Fibroblast of skin of scalp (primary cell): ENCODE data around the gene TTYH3.
"Not testable (repeated sequence)": the region's sequence is repeated elsewhere in the genome, so short reads cannot be mapped to it uniquely, and the experiment has no call there.

Source experiments
- DNase-seq: peaks from one replicate; pipeline ENCODE4 v3.0.0-alpha.2; 2013

TTYH3 gene

GRCh38 chr7:2602406-2603043 is 29.3 kb upstream of the TTYH3 start:
- no peak for DNase-seq

DNA sequence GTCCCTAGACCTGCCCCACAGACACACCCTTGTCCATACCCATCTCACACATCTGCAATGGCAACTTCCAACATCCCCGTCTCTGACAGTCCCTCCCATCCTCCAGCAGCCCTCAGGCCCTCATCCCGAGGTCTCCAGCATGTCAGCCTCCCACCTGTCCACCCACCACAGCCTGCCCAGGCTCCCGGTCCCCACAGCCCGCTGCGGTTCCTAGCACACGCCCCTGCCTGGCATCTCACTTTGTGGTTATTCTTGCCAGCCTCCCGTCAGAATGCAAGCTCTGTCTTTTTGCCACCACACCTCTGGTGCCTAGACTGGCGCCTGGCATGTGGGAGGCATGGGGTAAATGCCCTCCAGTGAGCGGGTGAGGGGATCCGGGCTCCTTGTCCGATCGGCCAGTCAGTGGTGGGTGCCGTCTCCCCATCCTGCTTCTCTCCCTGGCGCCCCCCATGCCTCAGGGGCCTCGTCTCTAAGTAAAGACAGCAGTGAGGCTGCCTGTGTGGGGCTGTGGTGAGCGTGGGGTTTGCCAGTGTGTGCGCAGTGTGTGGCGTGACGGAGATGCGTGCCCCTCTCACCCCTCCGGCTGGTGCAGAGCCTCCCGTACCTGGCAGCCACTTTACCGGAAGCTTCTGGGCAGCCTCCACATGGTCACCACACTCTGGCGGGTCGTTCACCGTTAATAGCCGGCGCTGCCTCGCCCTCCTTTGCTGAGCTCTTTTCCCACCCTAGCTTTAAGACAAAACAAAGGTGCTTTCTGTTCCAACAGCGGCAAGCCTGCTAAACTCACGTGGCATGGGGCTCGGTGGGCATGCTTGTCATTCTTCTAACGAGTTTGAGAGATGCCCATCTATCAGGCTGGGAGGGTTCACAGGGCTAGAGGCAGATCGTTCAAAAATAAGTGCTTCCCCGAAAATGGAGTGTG is 28.5 kb upstream of the TTYH3 start:
- no peak for DNase-seq

- DNase-seq = no peak
Observed at GRCh38 chr7:2604608-2605174, 27.1 kb upstream of the TTYH3 start.

DNA sequence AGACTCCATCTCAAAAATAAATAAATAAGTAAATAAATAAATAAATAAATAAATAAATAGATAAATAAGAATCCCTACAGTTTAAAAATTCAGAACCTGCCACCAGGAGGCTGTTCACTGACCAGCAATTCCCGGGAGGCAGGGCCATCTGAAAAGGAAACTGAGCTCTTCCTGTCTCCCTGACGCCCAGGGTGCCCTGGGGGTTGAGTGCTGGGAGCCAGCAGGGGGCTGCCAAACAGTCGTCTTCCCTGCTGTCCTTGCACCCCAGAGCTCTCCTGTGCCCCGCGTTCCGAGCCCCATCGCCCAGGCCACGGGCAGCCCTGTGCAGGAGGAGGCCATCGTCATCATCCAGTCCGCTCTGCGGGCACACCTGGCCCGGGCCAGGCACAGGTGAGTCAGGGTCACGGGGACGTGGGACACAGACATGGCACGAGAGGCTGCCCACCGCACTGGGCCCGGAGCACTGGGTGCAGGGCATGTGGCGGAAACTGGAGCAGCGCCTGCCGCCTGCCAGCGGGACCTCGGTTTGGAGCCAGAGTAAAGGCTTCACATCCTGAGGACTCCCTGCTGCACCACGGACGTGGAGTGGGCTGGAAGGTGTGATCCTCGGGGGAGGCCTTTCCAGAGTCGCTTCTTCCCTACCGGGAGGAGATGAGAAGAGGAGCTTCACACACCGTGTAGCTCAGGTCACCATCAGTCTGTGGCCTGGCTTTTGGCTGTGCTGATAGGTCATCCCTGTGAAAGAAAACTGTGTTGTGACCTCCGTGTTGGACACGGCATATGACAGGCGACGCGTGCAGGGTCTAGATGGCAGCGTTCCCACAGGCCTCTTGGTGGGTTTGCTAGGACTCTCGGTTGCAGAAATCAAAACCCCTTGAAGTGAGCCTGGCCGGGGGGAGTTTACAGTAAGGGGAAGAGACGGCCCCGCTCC is 25.9 kb upstream of the TTYH3 start:
- no peak for DNase-seq

DNA sequence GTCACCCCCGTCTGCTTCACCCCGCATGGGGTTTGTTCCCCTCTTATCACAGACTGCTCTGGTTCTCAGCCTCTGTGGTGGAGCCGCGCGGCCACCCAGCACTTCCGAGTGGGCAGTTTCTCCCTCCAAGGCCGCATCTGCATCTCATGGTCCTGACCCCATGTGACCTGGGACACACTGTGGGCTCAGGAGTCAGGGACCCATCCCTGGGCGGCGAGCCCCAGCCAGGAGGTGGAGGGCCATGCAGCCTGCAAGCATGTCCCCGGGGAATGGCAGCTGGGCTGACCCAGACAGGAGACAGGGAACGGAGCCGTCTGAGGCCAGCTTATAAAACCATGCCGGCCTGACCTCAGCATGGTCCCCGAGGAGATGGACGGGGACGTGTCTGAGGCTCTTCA is 25.2 kb upstream of the TTYH3 start:
- no peak for DNase-seq

GRCh38 chr7:2607122-2607922 is 24.5 kb upstream of the TTYH3 start:
- no peak for DNase-seq

DNA sequence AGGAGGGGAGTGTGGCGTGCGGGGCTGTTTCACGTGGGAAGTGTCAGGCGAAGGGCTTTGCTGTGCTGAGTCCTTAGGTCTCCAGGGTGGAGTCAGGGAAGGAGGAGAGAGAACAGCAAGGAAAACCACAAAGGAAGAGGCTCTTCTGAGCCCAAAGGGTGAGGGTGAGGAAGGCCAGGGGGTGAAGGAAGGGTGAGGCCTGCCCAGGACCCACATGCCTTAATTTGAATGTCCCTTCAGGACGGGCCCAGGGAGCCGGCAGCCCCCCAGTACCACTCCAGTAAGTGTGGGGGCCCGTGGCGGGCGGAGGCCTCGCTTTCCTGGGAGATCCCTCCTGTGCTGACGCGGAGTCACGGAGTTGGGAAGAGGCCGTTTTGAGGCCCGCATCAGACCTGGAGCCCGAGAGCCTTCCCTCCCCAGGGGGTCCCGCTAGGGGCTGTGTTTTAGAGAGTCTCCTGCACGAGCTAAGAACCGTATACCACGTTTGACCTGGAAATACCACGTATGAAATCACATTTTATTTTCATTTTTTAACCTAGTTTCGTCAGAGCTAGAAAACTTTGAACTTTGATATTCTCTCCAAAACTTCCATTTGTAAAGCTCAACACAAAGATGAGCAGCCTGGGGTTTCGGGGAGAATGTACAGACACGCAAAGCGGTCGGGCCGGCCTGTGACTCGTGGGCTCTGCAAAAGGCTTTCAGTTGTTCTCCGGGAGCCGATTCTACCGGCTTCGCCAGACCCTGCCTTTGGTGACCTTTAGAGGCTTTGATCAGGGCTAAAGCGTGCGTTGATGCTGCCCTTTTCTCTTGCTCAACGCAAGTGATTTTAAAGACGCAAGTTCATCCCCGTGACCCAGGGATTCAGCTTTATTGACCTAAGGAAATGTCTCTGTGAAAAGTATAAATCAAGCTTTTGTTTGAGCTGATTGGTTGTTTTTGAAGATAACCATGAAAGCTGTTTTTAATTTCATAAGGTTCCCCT is 23.6 kb upstream of the TTYH3 start:
- DNase-seq = no peak

GRCh38 chr7:2608921-2609411 is 22.8 kb upstream of the TTYH3 start:
- DNase-seq = peak; percentile 48

DNA sequence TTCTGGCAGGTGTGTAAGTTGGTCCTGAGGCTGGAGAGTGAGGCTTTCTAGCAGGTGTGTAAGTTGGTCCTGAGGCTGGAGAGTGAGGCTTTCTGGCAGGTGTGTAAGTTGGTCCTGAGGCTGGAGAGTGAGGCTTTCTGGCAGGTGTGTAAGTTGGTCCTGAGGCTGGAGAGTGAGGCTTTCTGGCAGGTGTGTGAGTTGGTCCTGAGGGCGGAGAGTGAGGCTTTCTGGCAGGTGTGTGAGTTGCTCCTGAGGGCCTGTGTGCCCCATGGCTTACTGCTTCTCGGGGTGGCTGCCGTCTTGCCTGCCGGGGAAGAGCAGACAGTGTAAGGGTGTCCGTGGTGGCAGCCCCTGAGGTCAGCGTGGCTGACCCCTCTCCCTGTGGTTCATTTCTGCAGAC is 22.1 kb upstream of the TTYH3 start:
- not testable (repeated sequence) for DNase-seq

DNA sequence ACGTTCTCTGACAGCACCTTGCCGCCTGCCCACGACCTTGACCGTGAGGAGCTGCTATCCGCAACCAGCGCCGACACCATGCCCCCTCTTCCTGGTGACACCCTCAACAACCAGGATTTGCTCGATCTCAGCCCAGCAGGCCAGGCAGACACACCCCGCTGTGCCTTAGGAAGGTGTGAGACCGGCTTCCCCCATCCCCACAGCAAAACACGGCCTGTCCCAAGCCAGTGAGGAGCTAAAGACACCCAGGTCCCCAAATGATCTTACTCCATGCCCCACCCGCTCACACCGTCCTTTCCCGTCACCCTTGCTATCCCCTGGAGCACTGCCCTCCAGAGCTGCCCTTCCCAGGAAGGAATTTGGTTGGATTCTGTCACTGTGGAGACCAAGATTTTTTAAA is 21.3 kb upstream of the TTYH3 start:
- DNase-seq = no peak

GRCh38 chr7:2610898-2611297 is 20.9 kb upstream of the TTYH3 start:
- DNase-seq = no peak

DNA sequence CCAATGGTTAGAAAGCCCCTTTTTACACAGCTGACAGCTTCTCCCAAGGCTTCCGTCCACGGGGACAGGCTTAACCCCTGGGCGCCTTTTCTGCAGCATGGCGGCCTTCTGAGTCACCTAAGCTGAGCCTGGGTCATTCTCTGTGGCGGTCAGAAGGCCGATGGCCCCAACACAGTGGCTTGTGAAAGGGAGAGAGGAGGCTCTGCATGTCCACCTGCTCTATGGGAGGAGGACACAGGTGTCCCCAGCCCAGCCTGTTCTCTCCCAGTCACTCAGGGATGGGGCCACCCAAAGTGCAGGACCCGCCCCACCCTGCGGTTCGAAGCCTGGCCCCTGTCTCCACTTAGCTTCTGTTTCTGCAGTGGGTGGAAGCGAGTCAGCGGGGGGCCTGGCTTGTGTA is 20.4 kb upstream of the TTYH3 start:
- DNase-seq = peak; percentile 41

GRCh38 chr7:2611922-2612321 is 19.9 kb upstream of the TTYH3 start:
- DNase-seq = no peak

DNA sequence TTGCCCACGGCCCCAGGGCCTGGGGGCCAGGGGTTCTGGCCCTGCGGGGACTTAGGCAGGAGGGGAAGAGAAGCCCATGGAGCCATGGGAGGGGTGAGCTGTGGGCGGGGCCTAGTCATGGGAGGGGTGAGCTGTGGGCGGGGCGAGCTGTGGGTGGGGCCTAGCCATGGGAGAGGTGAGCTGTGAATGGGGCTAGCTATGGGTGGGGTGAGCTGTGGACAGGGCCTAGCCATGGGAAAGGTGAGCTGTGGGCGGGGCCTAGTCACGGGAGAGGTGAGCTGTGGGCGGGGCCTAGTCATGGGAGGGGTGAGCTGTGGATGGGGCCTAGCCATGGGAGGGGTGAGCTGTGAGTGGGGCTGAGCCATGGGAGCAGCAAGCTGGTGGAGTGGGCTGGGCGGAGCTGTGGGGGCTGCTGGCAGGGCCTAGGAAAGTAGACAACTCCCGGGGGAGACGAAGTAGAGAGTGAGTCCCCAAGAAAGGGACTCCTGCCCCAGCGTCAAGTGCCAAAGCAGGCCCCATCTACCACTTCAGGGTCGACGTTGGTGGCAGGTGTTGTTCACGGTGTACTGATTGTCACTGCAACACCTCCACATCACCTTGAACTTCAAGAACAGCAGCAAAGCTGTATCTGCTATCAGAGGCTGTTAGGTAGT is 19.2 kb upstream of the TTYH3 start:
- no peak for DNase-seq

DNA sequence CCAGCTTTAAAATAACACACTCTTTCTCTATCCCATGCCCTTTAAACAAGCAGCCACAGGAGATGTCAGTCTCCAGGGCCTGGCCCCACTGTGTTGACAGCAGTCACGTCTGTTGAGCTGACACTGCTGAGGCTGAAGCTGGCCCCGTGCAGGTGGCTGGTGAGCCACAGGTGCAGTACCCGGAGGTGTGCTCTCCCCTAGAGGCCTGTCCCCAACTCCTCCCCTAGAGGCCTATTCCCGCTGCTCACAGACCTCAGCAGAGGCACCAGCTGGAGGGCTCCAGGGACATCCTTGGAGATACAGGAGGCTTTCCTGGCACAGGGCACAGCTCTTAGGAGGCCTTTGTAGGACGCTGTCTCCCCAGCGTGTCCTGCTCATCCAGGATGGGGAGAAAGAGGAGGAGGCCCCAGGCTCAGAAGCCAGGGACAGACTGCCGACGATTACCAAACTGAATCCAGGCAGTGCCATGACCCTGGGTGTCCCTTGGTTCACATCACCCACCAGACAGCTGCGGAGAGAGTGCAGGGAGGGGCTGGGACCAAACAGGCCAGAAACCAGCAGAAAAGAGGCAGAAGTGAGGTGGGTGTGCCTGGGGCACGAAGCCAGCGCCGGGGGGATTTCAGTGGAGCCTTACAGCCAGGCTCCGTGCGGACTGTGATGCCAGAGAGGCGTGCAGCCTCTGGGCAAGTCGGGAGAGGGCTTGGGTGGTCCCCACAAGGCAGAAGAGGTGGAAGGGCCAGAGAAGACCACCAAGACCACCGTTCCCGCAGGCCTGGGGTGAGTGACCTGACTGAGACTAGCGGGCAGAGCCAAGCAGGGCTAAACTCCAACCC is 18.5 kb upstream of the TTYH3 start:
- DNase-seq = no peak

DNA sequence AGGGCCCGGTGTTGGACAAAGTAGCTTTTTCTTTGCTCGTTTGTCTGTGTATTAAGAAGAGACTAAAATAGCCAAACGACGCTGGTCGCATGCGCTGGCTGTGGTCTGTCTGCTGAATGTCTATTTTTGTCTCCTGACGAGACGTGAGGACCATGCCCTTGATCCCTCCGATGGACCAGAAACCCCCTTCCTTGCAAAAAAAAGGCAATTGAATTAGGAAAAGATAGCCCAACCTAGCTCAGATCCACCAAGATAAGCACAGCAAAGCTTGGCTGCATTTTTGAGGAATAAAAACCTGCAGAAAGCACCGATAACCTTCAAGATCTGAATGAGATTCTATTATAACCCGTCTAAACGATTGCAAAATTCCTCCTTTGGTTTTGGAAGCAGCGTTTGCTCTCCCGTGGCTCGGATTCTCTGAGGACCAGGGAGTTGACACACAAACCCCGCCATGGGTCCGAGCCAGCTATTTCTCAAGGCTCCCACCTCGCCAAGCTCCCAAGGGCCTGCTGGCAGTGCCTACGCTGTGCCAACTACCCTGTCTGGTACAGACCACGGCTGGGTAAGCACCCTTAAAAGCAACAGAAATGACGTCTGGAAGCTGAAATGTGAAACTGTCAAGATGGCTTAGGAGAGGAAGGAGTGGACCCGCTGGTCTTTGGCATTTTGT is 17.7 kb upstream of the TTYH3 start:
- peak; percentile 35 for DNase-seq

- DNase-seq = no peak
Observed at GRCh38 chr7:2614631-2615330, 17.0 kb upstream of the TTYH3 start.
